Dermis microvascular lymphatic vessel endothelial cell (primary cell): ENCODE results near the gene CDH15. TPM values are rescaled to one million over a fixed set of nuclear protein-coding genes. Genes with fewer than 3 reads are reported as not detected.
A peak's percentile ranks its signal among the peaks of the same experiment; 100 is the strongest.

Experiments used
- DNase-seq, 2 donors: peaks; one replicate each; pipeline versions ENCODE4 v3.0.0 to v3.0.0-alpha.2; 2010; ENCODE audit warnings: low read depth in 2 of 2
- total RNA-seq: library from RNA; depleted of rRNA; stranded (reverse); fragments of >200 nt; gene quantifications from 2 replicates; pipeline ENCODE4 v1.2.1, GENCODE V29; 2014

The CDH15 gene
- total RNA-seq, 1 donor from 2014 or later: under 0.01 TPM

DNA sequence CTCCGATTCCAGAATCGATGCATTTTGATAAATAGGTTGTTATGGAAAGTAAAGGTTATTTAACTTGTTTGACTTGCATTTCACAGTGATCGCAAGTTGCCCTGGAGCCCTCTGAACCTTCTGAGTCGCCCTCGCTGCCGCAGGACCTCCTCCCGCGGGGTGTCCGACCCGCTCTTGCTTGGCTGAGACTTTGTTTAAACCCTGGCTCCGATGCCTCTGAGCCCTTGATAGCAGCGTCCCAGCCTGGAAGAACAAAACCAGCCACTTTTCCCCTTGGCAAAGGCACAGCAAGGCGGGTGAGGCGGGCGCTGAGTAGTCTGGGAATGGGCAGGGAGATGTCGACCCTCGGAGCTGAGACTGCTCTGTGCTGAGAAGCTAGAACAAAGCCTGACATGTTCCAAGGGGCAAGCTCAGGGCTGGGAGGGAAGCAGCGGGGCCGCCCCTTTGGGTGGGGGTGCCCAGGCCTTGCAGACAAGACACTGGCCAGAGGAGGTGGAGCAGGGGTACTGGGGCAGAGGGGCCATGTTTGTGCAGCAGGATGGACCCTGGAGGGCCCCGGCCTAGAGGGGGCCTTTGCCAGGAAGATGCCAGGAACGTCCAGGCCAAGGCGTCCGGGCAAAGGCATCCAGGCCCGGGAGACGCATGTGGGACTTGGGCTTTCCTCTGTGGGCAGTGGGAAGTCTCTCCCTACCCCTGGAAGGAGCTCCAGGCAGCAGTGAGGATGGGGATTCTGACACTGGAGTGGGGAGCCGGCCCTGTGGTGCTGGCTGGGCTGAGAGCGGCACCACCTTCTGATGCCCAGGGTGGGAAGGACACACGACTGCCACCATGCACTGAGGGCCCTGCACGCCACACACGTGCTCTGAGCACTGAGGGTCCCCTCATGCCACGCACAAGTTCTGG lies 30.3 kb upstream of the CDH15 start:
- DNase-seq: no peak

DNA sequence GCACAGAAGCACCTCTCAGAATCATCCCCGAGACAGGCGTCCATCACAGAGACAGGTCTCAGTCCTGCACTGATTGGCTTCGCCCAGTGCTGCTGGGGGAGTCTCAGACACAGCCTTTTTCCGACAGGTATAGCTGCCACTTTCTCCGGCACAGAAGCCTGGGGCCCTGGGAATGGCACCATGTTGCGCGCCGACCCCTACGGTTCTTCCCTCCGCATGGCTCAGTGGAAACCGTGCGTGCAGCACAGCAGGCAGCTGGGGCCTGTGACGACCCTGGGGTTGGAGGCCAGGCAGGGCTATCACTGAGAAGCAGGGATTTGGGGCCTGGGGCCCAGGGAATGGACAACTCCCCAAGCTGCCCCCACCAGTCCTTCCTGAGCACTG lies 29.7 kb upstream of the CDH15 start:
- DNase-seq: no peak

- DNase-seq: no peak
Observed at GRCh38 chr16:89142474-89143195, 28.9 kb upstream of the CDH15 start.

GRCh38 chr16:89143201-89143741 lies 28.3 kb upstream of the CDH15 start:
- no peak for DNase-seq

DNA sequence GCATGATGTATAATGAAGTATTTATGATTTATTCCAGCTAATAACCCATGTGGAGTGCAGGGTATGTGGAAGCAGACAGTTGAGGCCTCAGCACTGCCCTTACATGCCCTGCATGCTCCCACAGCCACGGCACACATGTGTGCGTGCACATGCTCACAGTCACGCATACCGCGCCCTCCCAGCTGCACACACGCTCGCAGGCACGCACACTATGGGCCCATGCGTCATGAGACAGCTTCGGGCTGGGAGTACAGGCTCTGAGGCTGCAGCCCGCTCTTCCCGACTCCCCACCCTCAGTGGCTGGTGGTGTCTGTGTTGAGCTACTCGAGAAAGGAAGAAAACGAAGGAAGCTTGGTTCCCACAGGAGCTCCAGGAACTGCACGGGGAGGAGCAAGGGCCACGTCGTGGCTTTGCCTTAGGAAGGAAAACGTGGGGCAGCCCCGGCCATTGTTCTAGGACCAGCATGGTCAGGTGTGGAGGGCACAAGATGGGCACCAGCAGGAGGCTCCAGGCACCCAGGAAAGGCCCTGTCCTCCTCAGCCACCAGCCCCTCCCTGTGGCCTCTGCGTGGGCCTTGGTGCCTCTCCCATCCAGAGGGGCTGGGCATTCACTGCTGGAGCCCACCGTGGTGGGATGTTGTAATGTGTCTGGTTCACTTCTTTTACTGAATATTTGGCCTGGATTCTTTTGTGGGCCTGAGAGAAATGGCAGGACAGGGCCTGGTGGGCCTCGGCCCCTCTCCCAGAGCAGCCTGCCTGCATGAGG lies 27.5 kb upstream of the CDH15 start:
- DNase-seq: no peak

DNA sequence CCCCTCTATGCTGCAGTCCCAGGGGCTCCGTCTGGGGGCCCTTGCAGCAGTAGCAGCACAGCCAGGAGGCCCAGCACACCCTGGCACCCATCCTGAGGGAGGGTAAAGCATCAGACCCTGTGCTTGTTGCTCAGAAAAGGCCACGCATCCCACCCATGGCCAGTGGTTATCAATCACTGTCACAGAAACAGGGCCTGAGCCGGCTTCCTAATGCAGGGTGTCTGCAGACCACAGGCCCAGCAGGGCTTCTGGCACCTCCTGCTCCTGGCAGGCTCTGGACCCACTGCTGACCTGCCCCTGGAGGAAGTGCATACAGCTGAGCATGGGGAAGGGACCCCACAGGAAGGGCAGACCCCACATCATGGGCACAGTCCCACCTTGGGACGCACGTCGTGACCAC lies 26.9 kb upstream of the CDH15 start:
- no peak for DNase-seq

GRCh38 chr16:89145406-89146161 lies 26.0 kb upstream of the CDH15 start:
- no peak for DNase-seq

DNA sequence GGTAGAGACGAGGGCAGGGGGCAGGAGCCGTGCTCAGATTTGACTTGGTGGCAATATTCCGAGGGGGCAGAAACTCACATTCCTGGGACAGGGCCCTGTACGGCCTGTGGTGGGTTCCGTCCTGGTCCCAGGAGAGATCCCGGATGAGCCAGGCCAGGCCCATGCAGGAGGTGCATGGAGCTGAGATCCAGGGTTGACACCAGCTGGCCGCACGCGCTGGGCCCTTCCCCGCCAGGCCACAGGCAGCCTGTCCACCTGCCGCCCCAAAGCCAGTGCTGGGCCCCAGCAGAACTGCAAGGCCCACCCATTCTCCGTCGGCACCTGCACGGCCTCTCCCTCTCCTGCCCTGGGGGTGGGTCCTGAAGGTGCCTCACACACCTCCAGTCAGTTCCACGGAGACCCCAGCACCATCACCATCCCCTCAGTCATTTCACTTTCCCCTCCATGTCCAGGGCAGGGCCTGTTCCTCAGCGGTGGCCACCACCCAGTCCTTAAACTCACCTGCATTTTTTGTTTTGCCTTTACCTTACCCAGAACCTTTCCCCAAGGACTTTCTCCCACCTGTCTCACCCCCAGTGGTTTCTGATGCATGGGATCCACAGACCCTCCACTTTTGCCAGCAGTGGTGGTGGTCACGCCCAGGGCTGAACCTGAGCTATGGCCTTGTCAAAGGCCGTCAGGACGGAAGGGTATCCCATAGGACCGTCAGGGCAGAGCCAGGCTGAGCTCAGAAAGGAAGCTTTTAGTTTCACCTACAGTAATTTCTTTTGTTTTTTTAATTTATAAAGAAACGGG lies 25.1 kb upstream of the CDH15 start:
- DNase-seq: no peak

GRCh38 chr16:89147085-89147817 lies 24.3 kb upstream of the CDH15 start:
- no peak for DNase-seq

DNA sequence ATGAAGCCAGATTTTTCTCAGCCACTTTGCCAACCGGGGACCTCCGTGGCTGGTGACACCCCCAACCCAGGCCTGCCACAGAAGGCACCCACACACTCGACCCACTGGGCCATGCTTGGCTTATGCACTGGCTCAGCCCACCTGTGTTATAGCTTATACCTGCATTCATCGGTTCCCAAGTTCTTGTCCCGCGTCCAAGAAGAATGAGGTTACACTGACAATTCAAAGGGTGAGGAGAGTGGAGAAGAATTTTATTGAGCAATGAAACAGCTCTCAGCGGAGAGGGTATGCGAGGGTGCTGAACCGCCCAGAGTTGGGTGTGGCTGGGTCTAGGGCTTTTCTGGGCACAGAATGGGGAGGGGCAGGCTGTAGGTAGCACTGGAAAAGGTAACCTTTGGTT lies 22.2 kb upstream of the CDH15 start:
- DNase-seq: no peak

- no peak for DNase-seq
Observed at GRCh38 chr16:89150090-89150835, 21.3 kb upstream of the CDH15 start.

- DNase-seq: no peak
Observed at GRCh38 chr16:89150981-89151380, 20.6 kb upstream of the CDH15 start.

GRCh38 chr16:89152831-89153700 lies 18.5 kb upstream of the CDH15 start:
- no peak for DNase-seq

DNA sequence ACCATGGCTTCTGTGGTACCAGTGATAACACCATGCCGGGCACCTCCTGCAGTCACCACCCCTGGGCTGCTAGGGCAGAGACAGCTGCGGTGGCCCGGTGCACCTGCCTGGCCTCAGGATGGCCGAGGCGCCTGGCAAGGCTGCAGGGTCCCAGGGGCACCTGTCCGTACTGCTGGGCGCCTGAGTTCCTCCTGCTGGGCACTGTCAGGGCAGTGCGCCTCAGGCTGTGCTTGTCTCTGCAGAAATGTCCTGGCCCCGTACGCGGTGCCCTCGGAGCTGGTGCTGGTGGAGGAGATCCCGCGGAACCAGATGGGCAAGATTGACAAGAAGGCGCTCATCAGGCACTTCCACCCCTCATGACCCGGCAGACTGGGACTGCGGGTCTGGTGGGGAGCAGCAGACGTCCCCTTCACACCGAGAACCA lies 17.7 kb upstream of the CDH15 start:
- DNase-seq: no peak

DNA sequence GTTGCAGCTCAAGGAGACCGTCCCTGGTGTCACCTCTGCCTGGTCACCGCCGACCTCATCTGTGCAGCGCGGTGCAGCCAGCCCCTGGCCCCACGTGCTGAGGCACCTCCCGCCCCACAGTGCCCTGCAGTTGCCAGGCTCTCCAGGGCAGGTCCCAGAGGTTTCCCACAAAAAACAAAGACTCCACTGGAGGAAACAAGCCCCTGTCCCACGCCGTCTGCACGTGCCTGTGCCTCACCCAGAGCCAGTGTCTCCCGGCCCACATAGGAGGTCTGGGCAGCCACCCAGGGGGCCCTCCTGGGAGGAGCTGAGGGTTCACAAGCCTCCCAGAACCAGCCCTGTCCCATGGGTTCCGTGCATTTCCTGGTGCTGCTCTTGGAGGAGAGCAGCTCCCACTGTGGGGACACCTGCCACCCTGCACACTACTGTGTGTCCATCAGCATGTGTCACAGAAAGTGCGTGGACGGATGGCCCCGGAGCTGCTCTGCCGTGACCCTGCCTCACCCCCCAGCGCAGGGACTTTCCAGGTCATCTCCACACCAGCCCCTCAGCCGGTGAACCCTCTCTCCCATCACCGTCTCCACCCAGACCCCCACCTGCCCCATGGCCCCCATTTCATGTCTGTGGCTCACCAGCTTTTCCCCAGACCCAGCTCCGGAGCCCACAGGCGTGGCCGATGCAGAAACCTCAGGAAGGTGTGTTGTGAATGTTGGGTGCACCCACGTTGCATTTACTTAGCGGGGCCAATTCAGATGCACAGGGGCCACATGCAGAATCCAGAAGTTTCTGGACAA lies 17.0 kb upstream of the CDH15 start:
- no peak for DNase-seq

- peak; percentile 30 to 67 for DNase-seq
Observed at GRCh38 chr16:89155184-89155679, 16.3 kb upstream of the CDH15 start.
